SK-N-DZ (cell line): Measurements from ENCODE around the gene PRKCE.
"Not testable (repeated sequence)": the region's sequence is repeated elsewhere in the genome, so short reads cannot be mapped to it uniquely, and the experiment has no call there.

ENCODE experiments used
- DNase-seq: peaks from one replicate; pipeline ENCODE4 v3.0.0-alpha.2; 2015; ENCODE audit warnings: low spot score

Gene PRKCE

GRCh38 chr2:45904946-45905631 lies 253.6 kb downstream of the PRKCE start:
- DNase-seq: no peak

GRCh38 chr2:45905632-45905958 lies 254.1 kb downstream of the PRKCE start:
- no peak for DNase-seq

GRCh38 chr2:45907592-45907991 lies 256.1 kb downstream of the PRKCE start:
- DNase-seq: no peak

GRCh38 chr2:45908316-45909170 lies 257.1 kb downstream of the PRKCE start:
- no peak for DNase-seq

GRCh38 chr2:45909171-45909565 lies 257.7 kb downstream of the PRKCE start:
- DNase-seq: no peak

GRCh38 chr2:45909677-45910191 lies 258.3 kb downstream of the PRKCE start:
- DNase-seq: no peak

- no peak for DNase-seq
These were observed 259.1 kb downstream of the PRKCE start for GRCh38 chr2:45910473-45911060.

- DNase-seq: no peak
These were observed 260.1 kb downstream of the PRKCE start for GRCh38 chr2:45911538-45911937.

GRCh38 chr2:45912109-45912508 lies 260.6 kb downstream of the PRKCE start:
- no peak for DNase-seq

GRCh38 chr2:45913539-45913938 lies 262.1 kb downstream of the PRKCE start:
- DNase-seq: no peak

GRCh38 chr2:45915523-45915922 lies 264.0 kb downstream of the PRKCE start:
- DNase-seq: no peak

- not testable (repeated sequence) for DNase-seq
These were observed 266.2 kb downstream of the PRKCE start for GRCh38 chr2:45917561-45918176.

- no peak for DNase-seq
These were observed 267.1 kb downstream of the PRKCE start for GRCh38 chr2:45918463-45919159.

- DNase-seq: no peak
These were observed 267.7 kb downstream of the PRKCE start for GRCh38 chr2:45919160-45919650.

- DNase-seq: no peak
These were observed 268.2 kb downstream of the PRKCE start for GRCh38 chr2:45919711-45920111.

GRCh38 chr2:45921921-45922320 lies 270.4 kb downstream of the PRKCE start:
- no peak for DNase-seq

GRCh38 chr2:45922577-45922988 lies 271.1 kb downstream of the PRKCE start:
- DNase-seq: peak; percentile 70

- no peak for DNase-seq
These were observed 272.2 kb downstream of the PRKCE start for GRCh38 chr2:45923701-45924100.

GRCh38 chr2:45925026-45925425 lies 273.6 kb downstream of the PRKCE start:
- DNase-seq: no peak

GRCh38 chr2:45925636-45926366 lies 274.3 kb downstream of the PRKCE start:
- no peak for DNase-seq

GRCh38 chr2:45928946-45929345 lies 277.5 kb downstream of the PRKCE start:
- no peak for DNase-seq
